Stimulated activated memory B cell treated with anti-CD40 and anti-IgM and Interleukin-4, amounts not matched to agents 10 μg/mL and 1 μg/mL and 100 μg/mL, for 72 hours (primary cell): ENCODE data around the gene SST.
"Not testable (repeated sequence)": the region's sequence is repeated elsewhere in the genome, so short reads cannot be mapped to it uniquely, and the experiment has no call there.

Experiments used
- ATAC-seq: fragments of 150-1000 bp; cut with Tn5 transposase; 2 replicates; pipeline ENCODE4 v1.10.0; 2021
- H3K27ac Mint-ChIP-seq: one replicate; pipeline ENCODE4 v1.8.0; 2022; ENCODE audit warnings: mild to moderate bottlenecking, mixed read lengths
- H3K27me3 Mint-ChIP-seq: one replicate; pipeline ENCODE4 v1.8.0; 2022; ENCODE audit warnings: mixed read lengths
- H3K36me3 Mint-ChIP-seq: one replicate; pipeline ENCODE4 v1.8.0; 2022; ENCODE audit warnings: mixed read lengths
- H3K4me1 Mint-ChIP-seq: one replicate; pipeline ENCODE4 v1.8.0; 2022; ENCODE audit warnings: mixed read lengths
- H3K4me3 Mint-ChIP-seq: one replicate; pipeline ENCODE4 v1.8.0; 2022; ENCODE audit warnings: mild to moderate bottlenecking, moderate library complexity, mixed read lengths
- H3K9me3 Mint-ChIP-seq: one replicate; pipeline ENCODE4 v1.8.0; 2022; ENCODE audit warnings: mixed read lengths

SST gene

DNA sequence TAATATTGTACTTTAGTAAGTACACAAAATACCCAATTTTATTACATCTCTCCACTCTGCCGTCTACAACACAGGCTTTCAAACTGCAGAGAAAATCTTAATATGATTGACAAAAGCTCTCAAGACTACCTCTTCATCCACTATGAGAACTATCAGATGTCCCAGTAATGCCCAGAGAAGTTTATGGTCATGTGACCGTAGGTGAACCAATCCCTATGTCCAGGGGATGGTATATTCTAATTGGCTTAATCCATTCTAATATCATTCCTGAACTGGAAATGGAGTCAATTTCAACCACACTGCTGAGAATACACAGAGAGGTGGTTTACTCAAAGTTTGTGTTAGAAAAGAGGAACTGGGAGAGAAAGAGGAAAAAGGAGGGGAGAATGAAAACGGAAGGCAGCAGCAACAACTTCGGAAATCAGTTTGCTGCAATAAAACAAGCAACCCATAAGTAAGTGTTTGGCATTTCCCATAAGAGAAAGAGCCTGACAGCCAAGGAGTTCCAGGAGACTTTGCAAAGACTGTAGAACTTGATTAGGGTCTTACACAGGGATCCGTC is 7.3 kb downstream of the SST start:
- peaks cover 8% of the 10 kb centered on the region for H3K9me3 Mint-ChIP-seq
- ATAC-seq = peak; percentile 34
- no peak overlapping the region for H3K4me3 Mint-ChIP-seq
- no peaks in the 10 kb centered on the region for H3K36me3 Mint-ChIP-seq
- H3K27me3 Mint-ChIP-seq = no peaks in the 10 kb centered on the region
- no peak overlapping the region for H3K27ac Mint-ChIP-seq
- H3K4me1 Mint-ChIP-seq = peaks cover 9% of the 10 kb centered on the region

- Mint-ChIP-seq H3K27me3 (no peaks in the 10 kb centered on the region), H3K4me3 (no peak overlapping the region), H3K9me3 (peaks cover 8% of the 10 kb centered on the region), H3K36me3 (no peaks in the 10 kb centered on the region), H3K27ac (no peak overlapping the region), H3K4me1 (peaks cover 9% of the 10 kb centered on the region)
- ATAC-seq = no peak
These were observed 8.9 kb downstream of the SST start for GRCh38 chr3:187661267-187661666.

DNA sequence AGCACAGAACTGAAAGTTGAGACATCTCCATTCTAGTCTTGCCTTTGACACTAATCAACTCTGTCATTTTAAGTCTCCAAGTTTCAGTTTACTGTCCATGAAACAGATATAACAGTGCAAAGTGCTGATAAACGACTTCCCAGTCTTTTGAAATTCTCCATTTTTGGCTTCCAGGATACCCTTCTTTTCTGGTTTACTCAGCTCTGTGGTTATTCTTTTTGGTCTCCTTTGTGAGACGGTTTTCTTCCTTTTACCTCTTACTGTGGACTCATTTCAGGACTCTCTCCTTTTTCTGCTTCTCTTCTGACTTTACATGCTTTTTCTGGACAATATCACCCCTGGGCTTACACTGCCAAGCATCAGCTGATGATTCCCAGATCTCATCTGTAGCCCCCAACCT is 18.9 kb downstream of the SST start:
- H3K27me3 Mint-ChIP-seq = peaks cover 62% of the 10 kb centered on the region
- ATAC-seq = no peak
- H3K4me3 Mint-ChIP-seq = no peak overlapping the region
- H3K36me3 Mint-ChIP-seq = no peaks in the 10 kb centered on the region
- no peaks in the 10 kb centered on the region for H3K9me3 Mint-ChIP-seq
- H3K4me1 Mint-ChIP-seq = no peaks in the 10 kb centered on the region
- no peak overlapping the region for H3K27ac Mint-ChIP-seq

DNA sequence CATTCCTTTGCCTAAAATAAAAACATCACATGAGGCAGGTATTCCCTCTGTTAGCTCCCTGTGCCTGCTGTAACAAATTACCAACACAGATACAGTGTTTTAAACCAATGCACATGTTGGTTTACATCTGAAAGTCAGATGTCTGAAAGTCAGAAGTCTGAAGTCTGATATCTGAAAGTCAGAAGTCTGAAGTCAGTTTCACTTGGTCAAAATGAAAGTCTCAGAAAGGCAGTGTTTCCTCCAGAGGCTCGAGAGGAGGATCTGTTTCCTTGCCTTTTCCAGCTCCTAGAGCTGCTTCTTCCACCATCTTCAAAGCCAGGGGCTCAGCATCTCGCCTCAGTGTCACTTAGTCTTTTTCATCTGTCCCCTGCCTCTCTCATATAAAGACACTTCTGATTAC is 22.0 kb downstream of the SST start:
- Mint-ChIP-seq H3K27me3 (peaks cover 56% of the 10 kb centered on the region), H3K4me1 (no peaks in the 10 kb centered on the region), H3K36me3 (peaks cover 4% of the 10 kb centered on the region), H3K27ac (no peak overlapping the region), H3K9me3 (no peaks in the 10 kb centered on the region), H3K4me3 (no peak overlapping the region)
- ATAC-seq = peak; percentile 45

DNA sequence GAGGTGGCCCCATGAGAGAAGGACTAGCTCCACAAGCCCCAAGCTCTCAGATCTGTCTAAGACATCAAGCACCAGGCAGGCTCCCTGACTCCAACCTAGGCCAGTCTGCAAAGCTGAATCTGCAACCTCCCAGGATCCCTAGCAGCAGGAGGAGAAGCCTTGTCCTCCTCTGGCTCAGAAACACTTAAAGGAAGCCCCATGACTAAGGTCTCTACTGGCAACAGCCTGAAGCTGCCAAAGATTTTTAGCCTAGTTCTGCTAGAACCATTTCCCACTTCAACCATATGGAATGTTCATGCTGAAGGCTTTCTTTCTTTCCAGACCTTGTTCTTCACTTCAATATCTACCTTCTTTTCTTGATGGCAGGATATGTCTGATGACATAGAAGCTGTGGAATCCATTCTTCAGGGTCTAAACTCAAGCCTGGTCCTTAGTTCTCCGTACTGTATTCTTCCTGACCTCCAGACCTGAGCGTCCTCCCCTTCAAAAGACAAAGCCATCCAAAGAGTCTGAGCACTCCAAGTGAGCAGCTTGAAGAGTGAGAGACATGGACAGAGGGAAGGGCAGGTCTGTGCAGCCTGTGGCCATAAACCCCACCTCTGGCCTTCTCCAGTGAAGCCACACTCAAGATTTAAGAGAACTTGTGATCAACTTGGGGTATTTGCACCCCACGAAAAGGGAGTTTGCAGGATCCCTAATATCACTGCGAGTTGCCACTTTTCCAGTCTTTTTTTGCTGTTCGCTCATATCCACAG is 23.1 kb downstream of the SST start:
- Mint-ChIP-seq H3K4me1 (no peaks in the 10 kb centered on the region), H3K4me3 (no peak overlapping the region), H3K27ac (no peak overlapping the region), H3K9me3 (no peaks in the 10 kb centered on the region), H3K36me3 (peaks cover 4% of the 10 kb centered on the region), H3K27me3 (peaks cover 45% of the 10 kb centered on the region)
- no peak for ATAC-seq

- not testable (repeated sequence) for ATAC-seq, H3K4me1 Mint-ChIP-seq, H3K9me3 Mint-ChIP-seq, H3K4me3 Mint-ChIP-seq, H3K27ac Mint-ChIP-seq, H3K36me3 Mint-ChIP-seq
- peaks cover 32% of the 10 kb centered on the region for H3K27me3 Mint-ChIP-seq
These were observed 24.8 kb downstream of the SST start for GRCh38 chr3:187645379-187645778.

DNA sequence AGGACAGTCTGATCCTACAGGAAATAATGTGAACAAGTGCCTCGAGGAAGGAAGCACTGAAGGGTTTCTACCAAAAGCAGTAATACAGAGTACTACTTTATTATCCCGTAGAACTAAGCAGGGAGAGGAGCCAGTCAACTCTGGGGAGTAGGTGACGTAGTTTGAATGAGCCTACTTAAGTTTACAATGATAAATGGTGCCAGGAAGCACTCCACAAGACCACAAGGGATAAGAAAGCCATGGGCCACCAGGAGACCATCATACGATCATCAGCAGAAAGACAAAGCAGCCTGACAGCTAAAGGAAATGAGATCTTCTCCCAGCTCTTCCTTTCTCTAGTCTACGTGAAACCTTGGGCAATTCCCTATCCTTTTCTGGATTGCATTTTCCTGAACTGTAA is 27.3 kb downstream of the SST start:
- no peak for ATAC-seq
- Mint-ChIP-seq H3K27ac (no peak overlapping the region), H3K4me3 (no peak overlapping the region), H3K27me3 (peaks cover 32% of the 10 kb centered on the region), H3K4me1 (no peaks in the 10 kb centered on the region), H3K9me3 (no peaks in the 10 kb centered on the region), H3K36me3 (peaks cover 4% of the 10 kb centered on the region)

- peaks cover 4% of the 10 kb centered on the region for H3K36me3 Mint-ChIP-seq
- ATAC-seq = no peak
- H3K4me1 Mint-ChIP-seq = no peaks in the 10 kb centered on the region
- H3K4me3 Mint-ChIP-seq = no peak overlapping the region
- peaks cover 26% of the 10 kb centered on the region for H3K27me3 Mint-ChIP-seq
- no peak overlapping the region for H3K27ac Mint-ChIP-seq
- H3K9me3 Mint-ChIP-seq = no peaks in the 10 kb centered on the region
These were observed 28.7 kb downstream of the SST start for GRCh38 chr3:187641320-187642016.

DNA sequence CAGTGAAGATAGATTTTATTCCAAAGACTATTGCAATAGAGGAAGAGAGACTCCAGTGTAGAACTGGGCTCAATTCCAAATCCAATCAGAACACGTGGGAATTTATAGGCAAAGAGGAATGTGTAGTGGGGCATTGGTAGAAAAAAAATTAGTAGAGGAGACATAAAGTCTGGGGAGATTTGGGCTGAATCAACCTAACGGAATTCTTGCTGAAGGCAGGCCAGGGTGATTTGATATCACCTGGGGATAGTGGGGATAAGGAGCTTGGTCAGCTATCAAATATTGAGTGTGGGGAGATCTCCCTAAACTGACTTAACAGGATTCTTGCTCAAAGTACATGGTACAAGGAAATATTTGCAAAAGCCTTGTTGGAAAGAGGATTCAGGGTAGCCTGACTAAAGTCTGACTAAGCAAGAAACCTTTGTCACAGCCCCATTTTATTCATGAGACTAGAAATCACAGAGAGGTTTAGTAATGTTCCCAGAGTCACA is 29.6 kb downstream of the SST start:
- Mint-ChIP-seq H3K4me1 (no peaks in the 10 kb centered on the region), H3K36me3 (peaks cover 4% of the 10 kb centered on the region), H3K4me3 (no peak overlapping the region), H3K27me3 (peaks cover 23% of the 10 kb centered on the region), H3K9me3 (no peaks in the 10 kb centered on the region), H3K27ac (no peak overlapping the region)
- ATAC-seq = no peak

DNA sequence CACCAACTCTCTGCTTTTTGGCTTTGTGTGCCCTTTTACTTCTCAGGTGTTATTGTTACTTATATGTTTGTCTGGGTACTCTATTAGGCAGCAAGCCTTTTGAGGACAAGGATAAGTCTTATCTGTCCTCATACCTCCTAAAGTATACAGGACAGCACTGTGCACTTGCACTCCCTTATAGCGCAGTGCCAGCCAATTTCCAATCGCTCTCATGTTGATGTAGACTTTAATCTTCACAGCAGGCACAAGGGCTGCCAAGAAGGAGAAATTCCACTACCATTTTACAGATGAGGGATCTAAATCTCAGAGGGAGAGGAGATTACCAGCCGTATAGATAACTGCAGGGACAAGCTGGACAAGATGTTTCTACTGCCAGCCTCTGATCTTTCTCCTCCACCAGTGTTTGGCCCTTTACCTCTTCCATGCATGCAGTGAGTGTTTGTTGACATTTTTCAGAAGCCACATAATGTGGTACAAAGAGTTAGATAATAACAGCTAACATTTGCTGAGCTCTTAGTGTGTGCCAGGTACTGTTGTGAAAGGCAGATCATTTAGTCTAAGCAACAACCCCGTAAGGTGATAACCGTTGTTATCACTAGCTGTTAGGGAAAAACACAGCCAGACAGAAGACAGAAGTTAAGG is 30.1 kb downstream of the SST start:
- no peak for ATAC-seq
- H3K36me3 Mint-ChIP-seq = no peaks in the 10 kb centered on the region
- no peak overlapping the region for H3K27ac Mint-ChIP-seq
- H3K9me3 Mint-ChIP-seq = peaks cover 3% of the 10 kb centered on the region
- peaks cover 17% of the 10 kb centered on the region for H3K27me3 Mint-ChIP-seq
- no peak overlapping the region for H3K4me3 Mint-ChIP-seq
- no peaks in the 10 kb centered on the region for H3K4me1 Mint-ChIP-seq

- Mint-ChIP-seq H3K4me3 (no peak overlapping the region), H3K27me3 (peaks cover 15% of the 10 kb centered on the region), H3K4me1 (no peaks in the 10 kb centered on the region), H3K27ac (no peak overlapping the region), H3K36me3 (no peaks in the 10 kb centered on the region), H3K9me3 (peaks cover 12% of the 10 kb centered on the region)
- no peak for ATAC-seq
These were observed 33.7 kb downstream of the SST start for GRCh38 chr3:187636528-187636927.

DNA sequence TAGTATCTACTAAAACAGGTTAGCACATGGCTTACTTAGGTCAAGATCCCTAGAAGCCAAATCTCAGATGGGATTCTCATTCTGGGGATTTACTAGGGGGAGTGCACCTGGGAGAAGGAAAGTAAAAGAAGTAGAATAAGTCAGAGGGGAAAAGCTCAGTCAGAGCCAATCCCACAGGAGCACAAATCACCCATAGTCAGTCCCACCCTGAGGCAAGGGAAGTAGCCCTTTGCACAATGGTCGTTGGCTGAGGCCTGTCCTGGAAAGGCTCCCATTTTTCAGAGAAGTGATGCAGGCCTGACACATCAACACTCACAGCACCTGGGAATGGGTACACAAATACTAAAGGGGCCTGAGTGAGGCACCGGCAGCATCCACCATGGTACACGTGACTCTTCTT is 39.8 kb downstream of the SST start:
- Mint-ChIP-seq H3K4me3 (no peak overlapping the region), H3K4me1 (peaks cover 6% of the 10 kb centered on the region), H3K36me3 (no peaks in the 10 kb centered on the region), H3K27ac (no peak overlapping the region), H3K27me3 (peaks cover 5% of the 10 kb centered on the region), H3K9me3 (peaks cover 12% of the 10 kb centered on the region)
- no peak for ATAC-seq

GRCh38 chr3:187629711-187630110 is 40.5 kb downstream of the SST start:
- Mint-ChIP-seq H3K27ac (no peak overlapping the region), H3K27me3 (peaks cover 11% of the 10 kb centered on the region), H3K36me3 (no peaks in the 10 kb centered on the region), H3K4me3 (no peak overlapping the region), H3K4me1 (peaks cover 6% of the 10 kb centered on the region), H3K9me3 (peaks cover 6% of the 10 kb centered on the region)
- no peak for ATAC-seq

DNA sequence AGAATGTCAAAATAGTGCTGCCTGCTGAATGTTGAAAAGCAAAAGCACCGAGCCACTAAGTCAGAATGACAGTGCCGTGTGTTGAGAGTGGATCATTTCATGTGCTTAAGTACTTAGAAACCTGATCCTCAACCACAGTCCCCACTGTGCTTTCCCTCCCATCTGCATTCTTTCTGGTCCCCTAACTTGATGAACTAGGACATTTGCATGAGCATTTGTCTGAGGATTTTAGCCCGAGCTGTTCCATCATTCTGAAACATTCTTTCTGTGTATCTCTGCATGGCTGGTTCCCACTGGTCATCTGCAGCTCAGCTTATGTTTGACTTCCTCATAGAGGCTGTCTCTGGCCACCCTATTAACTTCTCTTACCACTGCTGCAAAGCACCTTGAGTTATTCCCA is 42.0 kb downstream of the SST start:
- peaks cover 6% of the 10 kb centered on the region for H3K4me1 Mint-ChIP-seq
- no peaks in the 10 kb centered on the region for H3K36me3 Mint-ChIP-seq
- no peak overlapping the region for H3K4me3 Mint-ChIP-seq
- no peak overlapping the region for H3K27ac Mint-ChIP-seq
- no peaks in the 10 kb centered on the region for H3K9me3 Mint-ChIP-seq
- peaks cover 11% of the 10 kb centered on the region for H3K27me3 Mint-ChIP-seq
- ATAC-seq = peak; percentile 56

GRCh38 chr3:187626581-187626980 is 43.6 kb downstream of the SST start:
- Mint-ChIP-seq H3K27ac (no peak overlapping the region), H3K4me3 (no peak overlapping the region), H3K4me1 (peaks cover 6% of the 10 kb centered on the region), H3K36me3 (no peaks in the 10 kb centered on the region), H3K27me3 (peaks cover 11% of the 10 kb centered on the region), H3K9me3 (no peaks in the 10 kb centered on the region)
- ATAC-seq = no peak
